AG08396 (cell line): ENCODE results near the gene SRRM1.
A peak's percentile ranks its signal among the peaks of the same experiment; 100 is the strongest.

Source experiments
- DNase-seq: peaks from one replicate; pipeline ENCODE4 v3.0.0; 2012; ENCODE audit warnings: low spot score, mixed read lengths

SRRM1 gene, protein sequence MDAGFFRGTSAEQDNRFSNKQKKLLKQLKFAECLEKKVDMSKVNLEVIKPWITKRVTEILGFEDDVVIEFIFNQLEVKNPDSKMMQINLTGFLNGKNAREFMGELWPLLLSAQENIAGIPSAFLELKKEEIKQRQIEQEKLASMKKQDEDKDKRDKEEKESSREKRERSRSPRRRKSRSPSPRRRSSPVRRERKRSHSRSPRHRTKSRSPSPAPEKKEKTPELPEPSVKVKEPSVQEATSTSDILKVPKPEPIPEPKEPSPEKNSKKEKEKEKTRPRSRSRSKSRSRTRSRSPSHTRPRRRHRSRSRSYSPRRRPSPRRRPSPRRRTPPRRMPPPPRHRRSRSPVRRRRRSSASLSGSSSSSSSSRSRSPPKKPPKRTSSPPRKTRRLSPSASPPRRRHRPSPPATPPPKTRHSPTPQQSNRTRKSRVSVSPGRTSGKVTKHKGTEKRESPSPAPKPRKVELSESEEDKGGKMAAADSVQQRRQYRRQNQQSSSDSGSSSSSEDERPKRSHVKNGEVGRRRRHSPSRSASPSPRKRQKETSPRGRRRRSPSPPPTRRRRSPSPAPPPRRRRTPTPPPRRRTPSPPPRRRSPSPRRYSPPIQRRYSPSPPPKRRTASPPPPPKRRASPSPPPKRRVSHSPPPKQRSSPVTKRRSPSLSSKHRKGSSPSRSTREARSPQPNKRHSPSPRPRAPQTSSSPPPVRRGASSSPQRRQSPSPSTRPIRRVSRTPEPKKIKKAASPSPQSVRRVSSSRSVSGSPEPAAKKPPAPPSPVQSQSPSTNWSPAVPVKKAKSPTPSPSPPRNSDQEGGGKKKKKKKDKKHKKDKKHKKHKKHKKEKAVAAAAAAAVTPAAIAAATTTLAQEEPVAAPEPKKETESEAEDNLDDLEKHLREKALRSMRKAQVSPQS

GRCh38 chr1:24642481-24643362 is at the start of gene SRRM1:
SRRM1 (plus strand) TSS chr1:24643302; CDS start chr1:24643327, 25 bp downstream.
- DNase-seq: peak; percentile 99

DNA sequence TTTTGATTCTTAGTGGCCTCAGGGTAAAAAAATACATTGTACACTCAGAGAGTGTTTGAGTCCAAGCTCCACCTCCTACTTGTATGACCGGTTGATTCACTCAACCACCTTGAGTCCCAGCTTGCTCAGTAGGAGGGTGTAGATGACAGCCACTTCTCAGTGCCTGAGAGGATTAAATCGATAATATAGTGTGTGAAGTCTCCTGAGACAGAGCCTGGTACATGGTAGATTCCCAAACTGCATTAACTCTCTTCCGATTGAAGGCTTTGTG is 48.8 kb upstream of the SRRM1 start:
- no peak for DNase-seq

- no peak for DNase-seq
These were observed 46.7 kb upstream of the SRRM1 start for GRCh38 chr1:24596401-24596880.

GRCh38 chr1:24599265-24599664 is 43.8 kb upstream of the SRRM1 start:
- no peak for DNase-seq

DNA sequence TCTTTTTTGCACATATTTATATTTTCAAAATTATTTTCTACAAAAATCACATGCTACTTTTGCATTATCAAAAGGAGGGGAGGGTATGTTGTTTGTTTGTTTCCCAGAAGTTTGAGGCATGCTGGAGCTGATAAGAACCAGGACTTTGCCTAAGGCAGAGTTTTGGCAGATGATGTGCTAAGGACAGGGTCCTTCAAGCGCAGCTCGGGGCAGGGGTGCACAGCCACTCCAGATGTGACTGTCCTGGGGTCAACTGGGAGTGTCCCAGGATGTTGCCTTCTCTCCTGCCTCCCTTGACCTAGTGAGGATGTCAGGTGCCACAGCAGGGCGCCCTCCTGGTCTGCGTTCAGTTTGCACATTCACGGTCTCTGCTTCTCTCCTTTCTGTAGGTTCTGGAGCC is 42.6 kb upstream of the SRRM1 start:
- no peak for DNase-seq

DNA sequence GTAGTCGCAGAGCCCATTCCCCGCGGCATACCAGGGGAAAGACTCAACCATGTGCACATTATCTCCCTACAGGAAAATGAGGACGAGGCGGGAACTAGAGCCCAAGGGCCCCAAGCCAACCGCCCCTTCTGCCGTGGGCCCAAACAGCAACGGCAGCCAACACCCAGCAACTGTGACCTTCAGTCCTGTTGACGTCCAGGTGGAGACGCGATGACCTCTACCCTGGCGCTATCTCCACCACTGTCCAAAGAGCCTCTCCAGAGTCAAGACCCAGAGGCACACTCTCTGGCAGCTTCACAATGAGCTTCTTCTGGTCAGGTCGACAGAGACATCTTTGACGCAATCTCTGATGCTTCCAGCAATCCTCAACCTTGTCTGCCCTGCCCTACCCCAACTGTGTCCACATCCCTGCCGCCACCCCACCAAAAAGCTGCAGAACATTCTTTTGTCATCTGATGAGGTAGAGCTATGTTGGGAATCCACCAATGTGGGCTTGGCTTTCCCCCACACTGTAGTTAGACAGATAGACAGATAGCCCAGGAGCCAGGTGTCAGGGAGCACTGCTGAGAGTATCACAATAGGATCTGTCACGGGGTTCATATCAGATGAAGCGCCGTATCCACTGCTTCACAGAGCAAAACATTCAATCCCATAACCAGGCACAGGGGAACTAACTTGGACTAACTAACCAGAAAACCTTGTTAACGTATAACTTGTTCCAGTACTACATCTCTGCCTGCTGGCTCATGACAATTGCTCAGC is 37.4 kb upstream of the SRRM1 start:
- DNase-seq: no peak

DNA sequence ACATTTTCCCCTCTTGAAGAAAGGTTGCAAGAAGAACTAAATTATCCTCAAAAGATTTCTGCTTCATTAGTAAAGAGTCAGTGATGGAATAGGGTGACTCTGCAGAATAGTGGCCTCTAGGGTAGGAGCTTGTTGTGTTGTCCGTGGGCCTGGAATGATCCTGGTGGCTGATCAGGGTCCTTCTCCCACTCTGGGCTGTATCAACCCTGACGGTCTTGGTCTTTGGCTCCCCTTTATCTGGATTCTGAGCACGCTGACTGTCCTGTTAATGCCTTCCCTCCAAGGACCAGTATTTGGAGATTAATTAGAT is 36.9 kb upstream of the SRRM1 start:
- DNase-seq: no peak

GRCh38 chr1:24606621-24607020 is 36.5 kb upstream of the SRRM1 start:
- DNase-seq: no peak

- DNase-seq: no peak
These were observed 33.1 kb upstream of the SRRM1 start for GRCh38 chr1:24609949-24610517.

GRCh38 chr1:24619376-24619775 is 23.7 kb upstream of the SRRM1 start:
- DNase-seq: no peak

DNA sequence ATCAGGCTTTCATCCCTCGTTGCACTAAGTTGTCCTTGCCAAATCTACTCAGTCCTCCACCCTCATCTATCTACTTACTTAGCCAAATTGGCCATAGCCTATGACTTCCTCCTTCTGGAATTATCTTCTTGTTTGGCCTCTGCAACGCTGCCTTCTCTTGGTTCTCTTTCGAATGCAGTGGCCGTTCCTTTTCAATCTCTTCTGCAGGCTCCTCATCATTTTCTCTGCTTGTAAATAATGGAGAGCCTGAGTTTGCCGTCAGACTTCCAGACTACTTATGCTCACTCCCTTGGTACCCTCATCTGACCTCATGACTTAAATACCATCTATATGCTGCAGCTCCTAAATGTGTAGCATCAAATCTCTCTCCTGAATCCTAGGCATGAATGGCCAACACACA is 22.4 kb upstream of the SRRM1 start:
- DNase-seq: no peak

- DNase-seq: peak; percentile 36
These were observed 22.0 kb upstream of the SRRM1 start for GRCh38 chr1:24621121-24621520.

GRCh38 chr1:24622218-24622617 is 20.9 kb upstream of the SRRM1 start:
- DNase-seq: no peak

DNA sequence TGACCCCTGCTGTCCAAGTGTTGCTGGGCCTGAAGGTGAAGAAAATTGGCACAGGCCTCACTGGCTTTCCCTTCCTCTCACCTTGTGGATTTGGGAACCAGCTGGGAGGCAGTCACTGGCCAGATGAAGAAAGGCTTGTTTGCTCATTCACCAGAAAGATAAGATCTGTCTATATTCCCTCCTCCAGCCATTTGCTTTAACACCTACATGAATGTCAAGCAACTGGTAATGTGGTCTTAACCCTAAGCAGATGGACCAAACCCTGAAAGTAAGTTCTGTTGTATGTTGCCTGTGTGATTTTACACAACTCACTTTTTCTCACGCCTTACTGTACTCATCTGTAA is 10.3 kb upstream of the SRRM1 start:
- DNase-seq: no peak

DNA sequence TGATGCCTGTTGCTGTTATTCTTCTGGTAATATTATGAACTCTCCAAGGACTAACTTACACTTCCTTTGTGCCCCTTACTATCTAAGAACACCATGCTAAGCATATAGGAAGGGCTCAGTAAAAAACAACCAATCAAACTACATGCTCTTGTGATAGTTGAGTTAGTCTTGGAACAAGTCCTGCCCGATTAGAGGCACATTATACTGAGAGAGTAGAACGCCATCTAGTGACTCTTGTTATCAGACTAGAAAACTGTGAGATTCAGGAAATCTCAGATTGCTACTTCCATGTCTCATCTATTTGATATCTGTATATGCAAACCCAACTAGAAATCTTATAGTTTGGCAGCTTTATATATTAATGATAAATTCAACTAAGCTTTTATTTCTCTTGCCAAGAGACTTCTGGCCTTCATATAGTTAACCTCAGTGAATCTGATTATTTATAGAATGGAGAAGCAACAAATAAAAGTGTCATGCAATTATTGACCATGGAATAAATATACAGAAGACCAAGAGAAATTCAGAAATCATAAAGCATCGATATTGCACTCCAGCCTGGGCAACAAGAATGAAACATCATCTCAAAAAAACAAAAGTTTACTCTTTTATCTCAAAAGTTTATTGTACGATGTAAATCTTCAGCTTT is 7.8 kb upstream of the SRRM1 start:
- DNase-seq: peak; percentile 67

DNA sequence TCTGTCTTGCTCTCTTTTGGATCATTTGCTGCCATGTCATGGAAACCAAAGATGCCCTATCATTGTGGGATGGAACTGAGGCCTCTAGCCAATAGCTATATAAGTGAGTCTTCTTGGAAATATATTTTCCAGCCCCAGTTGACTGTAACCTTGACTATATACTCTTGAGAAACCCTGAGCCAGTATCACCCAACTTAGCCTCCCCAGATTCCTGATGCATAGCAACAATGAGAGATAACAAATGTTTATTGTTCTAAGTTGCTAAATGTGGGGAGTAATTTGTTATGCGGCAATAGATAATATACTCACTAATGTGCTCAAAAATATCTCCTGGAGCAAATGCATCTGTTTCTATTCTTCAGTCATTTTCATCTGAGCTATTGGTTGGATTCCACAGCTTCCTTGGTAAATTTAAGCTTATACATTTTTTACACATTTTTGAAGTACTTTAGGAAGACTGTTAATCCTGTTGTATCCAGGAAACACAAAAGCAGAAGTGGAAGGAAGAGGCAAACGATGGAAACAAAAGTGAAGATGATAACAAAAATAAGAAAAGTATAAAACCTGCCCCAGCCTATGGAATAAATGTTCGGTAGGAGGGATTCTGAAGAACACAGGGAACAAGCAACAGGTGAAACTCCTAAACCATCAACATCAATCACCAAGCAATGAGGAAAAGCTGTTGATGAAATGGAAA is 6.3 kb upstream of the SRRM1 start:
- DNase-seq: no peak

DNA sequence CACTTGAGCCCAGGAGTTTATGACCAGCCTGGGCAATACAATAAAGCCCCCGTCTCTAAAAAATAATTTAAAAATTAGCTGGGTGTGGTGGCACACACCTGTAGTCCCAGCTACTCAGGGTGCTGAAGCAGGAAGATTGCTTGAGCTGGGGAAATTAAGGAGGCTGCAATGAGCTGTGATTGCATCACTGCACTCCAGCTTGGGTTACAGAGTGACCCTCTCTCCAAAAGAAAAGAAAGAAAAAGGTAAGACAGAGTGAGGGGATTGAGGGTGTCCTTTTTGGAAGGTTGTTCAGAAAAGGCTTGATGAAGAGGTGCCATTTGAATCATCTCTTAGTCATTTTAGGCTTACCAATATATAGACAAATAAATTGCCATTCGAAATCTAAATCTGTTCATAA is 4.0 kb upstream of the SRRM1 start:
- no peak for DNase-seq

GRCh38 chr1:24639881-24640280 is 3.2 kb upstream of the SRRM1 start:
- peak; percentile 14 for DNase-seq

DNA sequence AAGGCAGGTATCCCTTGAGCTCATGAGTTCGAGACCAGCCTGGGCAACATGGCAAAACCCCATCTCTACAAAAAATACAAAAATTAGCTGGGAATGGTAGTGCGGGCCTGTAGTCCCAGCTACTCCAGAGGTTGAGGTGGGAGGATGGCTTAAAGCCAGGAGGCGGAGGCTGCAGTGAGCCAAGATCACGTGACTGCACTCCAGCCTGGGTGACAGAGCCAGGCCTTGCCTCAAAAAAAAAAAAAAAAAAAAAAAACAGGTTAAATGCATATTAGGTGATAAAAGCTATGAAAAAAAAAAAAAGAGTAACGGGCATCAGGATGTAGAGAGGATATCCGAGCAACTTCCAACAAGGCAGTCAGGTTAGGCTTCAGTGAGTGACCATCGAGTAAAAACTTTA is 2.8 kb upstream of the SRRM1 start:
- DNase-seq: no peak

- DNase-seq: peak; percentile 36
These were observed 1.4 kb upstream of the SRRM1 start for GRCh38 chr1:24641646-24642151.
